ENCODE data around the gene CDHR3.

- no peak for TF ChIP-seq CTCF (IDR thresholded peaks at IDR 0.05)
- TF ChIP-seq POLR2AphosphoS5 (IDR thresholded peaks at IDR 0.05) = no peak
- no peak for TF ChIP-seq EP300 (IDR thresholded peaks at IDR 0.05)
- TF ChIP-seq POLR2A (IDR thresholded peaks at IDR 0.05) = no peak
These were observed 66.4 kb downstream of the CDHR3 start for GRCh38 chr7:106029451-106029850.

Measured in gastroesophageal sphincter (tissue), 3 donors.